IMR-90 (cell line): ENCODE results near the gene ITGB1. TPM values are rescaled to one million over a fixed set of nuclear protein-coding genes. Genes with fewer than 3 reads are reported as not detected.

Experiments used
- ATAC-seq: fragments of 200-7000 bp; cut with Tn5 transposase; 2 replicates; pipeline ENCODE4 v1.9.1; 2020; ENCODE audit warnings: low read depth, mild to moderate bottlenecking, moderate library complexity
- BruUV-seq: library from RNA; stranded (reverse); fragments of 400-500 nt; replicated peaks from 2 replicates; lab custom pipeline; 2021; lab: Mats Ljungman, UMichigan
- CTCF ChIA-PET: fragments of 300-600 bp; formaldehyde crosslinking; extraction: SDS; loops from one replicate; lab custom pipeline; 2021; ENCODE audit warnings: antibody characterized with exemption; lab: Yijun Ruan, JAX
- POLR2A ChIA-PET: fragments of 300-600 bp; sonication (Branson Sonifier 250); formaldehyde crosslinking; loops from one replicate; lab custom pipeline; 2022; ENCODE audit warnings: antibody characterized with exemption; ENCODE audit not compliant: unreplicated experiment; lab: Charles Lee
- DNase-seq: peaks from one replicate; pipeline ENCODE4 v3.0.0; 2013
- H2AFZ ChIP-seq: replicated peaks from 2 replicates; pipeline ENCODE3; 2013; ENCODE audit warnings: low read length, mild to moderate bottlenecking; ENCODE audit not compliant: poor library complexity
- H2AK5ac ChIP-seq: 2 replicates; pipeline ENCODE4 v1.6.1; 2013; ENCODE audit warnings: low read depth, low read length, inconsistent platforms
- H2AK9ac ChIP-seq: replicated peaks from 2 replicates; pipeline ENCODE3; 2013; ENCODE audit warnings: mild to moderate bottlenecking, low read depth, low read length, moderate library complexity; ENCODE audit not compliant: poor library complexity
- H2BK120ac ChIP-seq: 2 replicates; pipeline ENCODE4 v1.6.1; 2013; ENCODE audit warnings: low read depth, low read length, inconsistent platforms
- H2BK15ac ChIP-seq: 3 replicates; pipeline ENCODE4 v1.6.1; 2013; ENCODE audit warnings: low read depth, low read length, inconsistent platforms
- H2BK20ac ChIP-seq: 2 replicates; pipeline ENCODE4 v1.6.1; 2013; ENCODE audit warnings: low read depth, mild to moderate bottlenecking, inconsistent platforms, low read length, moderate library complexity
- H2BK5ac ChIP-seq: 2 replicates; pipeline ENCODE4 v1.6.1; 2013; ENCODE audit warnings: mild to moderate bottlenecking, low read depth, low read length, inconsistent platforms; ENCODE audit not compliant: poor library complexity, severe bottlenecking
- H3K14ac ChIP-seq: replicated peaks from 2 replicates; pipeline ENCODE4 v1.6.1; 2013; ENCODE audit warnings: low read depth, low read length, inconsistent platforms
- H3K18ac ChIP-seq: 2 replicates; pipeline ENCODE4 v1.6.1; 2013; ENCODE audit warnings: low read depth, low read length, control low read depth
- H3K23ac ChIP-seq: 2 replicates; pipeline ENCODE4 v1.6.1; 2013; ENCODE audit warnings: low read depth, low read length, inconsistent platforms
- H3K27ac ChIP-seq: 2 replicates; pipeline ENCODE4 v1.5.1; 2013; ENCODE audit warnings: mild to moderate bottlenecking, control low read depth, low read length; ENCODE audit not compliant: insufficient read depth
- H3K27me3 ChIP-seq: 2 replicates; pipeline ENCODE4 v1.6.1; 2013; ENCODE audit warnings: low read length; ENCODE audit not compliant: control insufficient read depth, insufficient read depth
- H3K36me3 ChIP-seq: 2 replicates; pipeline ENCODE4 v1.6.1; 2013; ENCODE audit warnings: low read length, mixed read lengths; ENCODE audit not compliant: control insufficient read depth, insufficient read depth
- H3K4ac ChIP-seq: 2 replicates; pipeline ENCODE4 v1.6.1; 2013; ENCODE audit warnings: low read depth, low read length, inconsistent platforms
- H3K4me1 ChIP-seq: 2 replicates; pipeline ENCODE4 v1.6.1; 2013; ENCODE audit warnings: low read length, mixed read lengths; ENCODE audit not compliant: control insufficient read depth, insufficient read depth
- H3K4me2 ChIP-seq: 2 replicates; pipeline ENCODE4 v1.6.1; 2013; ENCODE audit warnings: low read depth, mild to moderate bottlenecking, control low read depth, low read length, moderate library complexity
- H3K4me3 ChIP-seq: 2 replicates; pipeline ENCODE4 v1.5.1; 2013; ENCODE audit warnings: low read depth, mild to moderate bottlenecking, control low read depth, low read length, moderate library complexity; ENCODE audit not compliant: insufficient read depth
- H3K56ac ChIP-seq: 2 replicates; pipeline ENCODE4 v1.6.1; 2013; ENCODE audit warnings: low read length, inconsistent platforms; ENCODE audit not compliant: insufficient read depth; ENCODE audit errors: extremely low read depth
- H3K79me1 ChIP-seq, 2 experiments: 2 replicates each; pipeline ENCODE4 v1.6.1; 2013; ENCODE audit warnings: low read length in 2 of 2, inconsistent platforms in 1 of 2, low read depth in 1 of 2
- H3K9ac ChIP-seq: 2 replicates; pipeline ENCODE4 v1.6.1; 2013; ENCODE audit warnings: low read depth, low read length, control low read depth
- H3K9me1 ChIP-seq: 2 replicates; pipeline ENCODE4 v1.6.1; 2013; ENCODE audit warnings: low read length, inconsistent platforms; ENCODE audit not compliant: insufficient read depth
- H3K9me3 ChIP-seq: 2 replicates; pipeline ENCODE4 v1.6.1; 2013; ENCODE audit warnings: low read length; ENCODE audit not compliant: control insufficient read depth, insufficient read depth
- H4K20me1 ChIP-seq: 2 replicates; pipeline ENCODE4 v1.6.1; 2013; ENCODE audit warnings: low read length, inconsistent platforms; ENCODE audit not compliant: insufficient read depth
- H4K5ac ChIP-seq: 2 replicates; pipeline ENCODE4 v1.6.1; 2013; ENCODE audit warnings: mild to moderate bottlenecking, low read depth, low read length, control low read depth
- H4K8ac ChIP-seq, 2 experiments: 2 replicates each; pipeline ENCODE4 v1.6.1; 2013; ENCODE audit warnings: low read depth in 2 of 2, low read length in 2 of 2, control low read depth in 1 of 2, inconsistent platforms in 1 of 2
- H4K91ac ChIP-seq: 2 replicates; pipeline ENCODE4 v1.6.1; 2013; ENCODE audit warnings: low read depth, low read length, inconsistent platforms; ENCODE audit not compliant: insufficient read depth
- MAFK ChIP-seq: IDR thresholded peaks from 2 replicates; pipeline ENCODE4 v1.6.1; 2012; ENCODE audit warnings: low read depth, low read length, improper control_type of control experiment
- POLR2A ChIP-seq: IDR thresholded peaks from 2 replicates; pipeline ENCODE4 v1.6.1; 2012; ENCODE audit warnings: mild to moderate bottlenecking, low read depth, low read length
- WGBS, 2 experiments: methylation state at CpG; one replicate each; pipeline versions ENCODE4 v1.1.5 to v1.1.7; 2013; ENCODE audit warnings: missing lambda C conversion rate in 2 of 2; ENCODE audit not compliant: insufficient read length in 1 of 2; ENCODE audit errors: extremely low coverage in 2 of 2; 5-methylcytosine and 5-hydroxymethylcytosine counted together
- dilution Hi-C: fragments of 300-500 bp; cut with HindIII; formaldehyde crosslinking; loops from one replicate; pipeline ENCODE4 v1.14.3; 2018; ENCODE audit warnings: low sequenced_read_pairs; ENCODE audit not compliant: unreplicated experiment
- in situ Hi-C: fragments of 300-500 bp; cut with MboI; formaldehyde crosslinking; loops from 3 replicates; pipeline ENCODE4 v1.14.3; 2019; ENCODE audit warnings: low sequenced_read_pairs, inconsistent platforms, mixed read lengths
- intact Hi-C: fragments of 100-400 bp; cut with micrococcal nuclease; formaldehyde crosslinking; loops from 2 replicates; pipeline ENCODE4 v1.10.0; 2022
- polyA plus RNA-seq, 3 experiments: library from polyadenylated mRNA; depleted of rRNA; stranded (reverse); fragments of >200 nt; gene quantifications; 2 replicates each; pipeline ENCODE4 v1.2.3, GENCODE V29; 2012; ENCODE audit warnings: low replicate concordance in 1 of 3
- total RNA-seq: library from RNA; depleted of rRNA; stranded (reverse); fragments of >200 nt; gene quantifications from 2 replicates; pipeline ENCODE4 v1.2.3, GENCODE V29; 2012

Gene ITGB1
- total and polyA plus RNA-seq, 2 of the 4 experiments (the other 2 are of a cell fraction), result 1,331 to 2,066 TPM

DNA sequence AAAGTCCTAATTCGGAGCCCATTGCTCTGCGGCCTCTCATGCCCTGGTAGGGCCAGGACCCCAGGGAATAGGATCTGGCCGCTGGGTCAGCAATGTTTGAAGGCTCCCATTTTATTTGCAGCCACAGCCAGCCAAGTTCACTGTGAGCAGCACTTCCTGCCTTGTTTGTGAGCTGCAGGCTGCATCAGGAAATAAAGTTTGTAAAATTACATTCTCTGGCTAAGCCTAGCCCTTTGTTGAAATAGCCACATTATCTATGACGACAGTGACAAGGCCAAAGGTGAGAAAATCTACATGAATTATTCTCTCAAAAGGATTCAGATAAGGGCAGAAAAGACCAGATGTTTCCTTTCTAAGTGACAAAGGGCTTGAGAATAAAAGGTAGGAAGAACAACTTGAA is 23.7 kb upstream of the ITGB1 start:
- H2AFZ ChIP-seq, result no peak overlapping the region
- peak overlapping the region; percentile 92 for H2BK120ac ChIP-seq
- intact Hi-C loops, result no loop called here
- POLR2A ChIA-PET, result interaction anchor here (1.7 kb wide), 1 partner anchor 26 kb away, joined by 7 read pairs; no protein-coding TSS in a partner anchor
- ATAC-seq (no peak), DNase-seq (peak; percentile 68)
- H3K18ac ChIP-seq, result peak overlapping the region; percentile 86; the same call in 1 of the 2 replicates
- peak overlapping the region; percentile 16 for H3K4me2 ChIP-seq
- H4K20me1 ChIP-seq, result no peaks in the 10 kb centered on the region
- in situ Hi-C loops, result no loop called here
- peak overlapping the region; percentile 37; the same call in 1 of the 2 replicates for H3K9ac ChIP-seq
- peak overlapping the region; percentile 78 to 87 for H4K8ac ChIP-seq
- peaks cover 11 to 26% of the 10 kb centered on the region in 2 experiments; a peak in 3 of 4 replicates for H3K79me1 ChIP-seq
- CTCF ChIA-PET, result no interaction called here
- H3K56ac ChIP-seq, result peak overlapping the region; percentile 67
- no peaks in the 10 kb centered on the region for H3K27me3 ChIP-seq
- H3K27ac ChIP-seq, result peak overlapping the region; percentile 87
- peak overlapping the region; percentile 75 for H2AK5ac ChIP-seq
- TF ChIP-seq MAFK, result no peak
- TF ChIP-seq POLR2A, result peak; percentile 54; the same call in 1 of the 2 replicates
- no peak overlapping the region for H2AK9ac ChIP-seq
- no CpG with 5 or more reads among the region's 4 CpGs for WGBS, 2 experiments
- no peak overlapping the region for H3K4me3 ChIP-seq
- dilution Hi-C loops, result no loop called here
- H3K4me1 ChIP-seq, result peaks cover 25% of the 10 kb centered on the region
- no peaks in the 10 kb centered on the region for H3K36me3 ChIP-seq
- H2BK15ac ChIP-seq, result peak overlapping the region; percentile 62; the same call in 2 of the 3 replicates
- peaks cover 14% of the 10 kb centered on the region for H3K9me1 ChIP-seq
- H2BK20ac ChIP-seq, result peak overlapping the region; percentile 75
- H3K23ac ChIP-seq, result peak overlapping the region; percentile 78; the same call in 1 of the 2 replicates
- peak overlapping the region; percentile 99 for H2BK5ac ChIP-seq
- H3K4ac ChIP-seq, result peak overlapping the region; percentile 93
- peak overlapping the region; percentile 71 for H3K14ac ChIP-seq
- H3K9me3 ChIP-seq, result no peaks in the 10 kb centered on the region
- BruUV-seq, result no TSS peak
- H4K5ac ChIP-seq, result peak overlapping the region; percentile 70
- peak overlapping the region; percentile 81 for H4K91ac ChIP-seq
